SK-N-SH (cell line): Measurements from ENCODE around the gene TIMELESS. TPM values are rescaled to one million over a fixed set of nuclear protein-coding genes. Genes with fewer than 3 reads are reported as not detected.

Experiments used
- CTCF ChIA-PET: fragments of 300-600, 350-600 bp; formaldehyde crosslinking; extraction: SDS; loops from one replicate; lab custom pipeline; 2021; lab: Yijun Ruan, JAX
- POLR2A ChIA-PET: fragments of 350-600 bp; sonication (Branson Sonifier 250); formaldehyde crosslinking; extraction: SDS; loops from one replicate; lab custom pipeline; 2020; ENCODE audit warnings: antibody characterized with exemption, inconsistent platforms; lab: Yijun Ruan, JAX
- DNase-seq: peaks from one replicate; pipeline ENCODE4 v3.0.0; 2012
- H2AFZ ChIP-seq: fragments of 200-600 bp; sonication (generic); 2 replicates; pipeline ENCODE4 v1.8.1; 2016; ENCODE audit warnings: antibody characterized with exemption, mild to moderate bottlenecking, low read depth
- H3F3A ChIP-seq: fragments of 200-600 bp; sonication (generic); replicated peaks from 2 replicates; pipeline ENCODE3; 2016; ENCODE audit warnings: antibody characterized with exemption, mild to moderate bottlenecking; ENCODE audit not compliant: insufficient read depth
- H3K27ac ChIP-seq, 2 experiments: fragments of 200-500 bp in 1 of 2; fragments of 200-600 bp in 1 of 2; sonication (Bioruptor generic) in 1 of 2; sonication (generic), shearing (Covaris generic) in 1 of 2; 2 replicates each; pipeline versions ENCODE4 v1.5.1 to v1.6.1; 2014 to 2016; ENCODE audit warnings: low read depth in 2 of 2, inconsistent platforms in 1 of 2, low read length in 1 of 2, mild to moderate bottlenecking in 1 of 2, mixed read lengths in 1 of 2
- H3K27me3 ChIP-seq: fragments of 200-600 bp; sonication (generic), shearing (Covaris generic); 2 replicates; pipeline ENCODE4 v1.6.1; 2016; ENCODE audit warnings: mixed run types; ENCODE audit not compliant: insufficient read depth
- H3K36me3 ChIP-seq, 2 experiments: fragments of 200-500 bp in 1 of 2; fragments of 200-600 bp in 1 of 2; sonication (Bioruptor generic) in 1 of 2; sonication (generic) in 1 of 2; replicated peaks in 1 of 2; 2 replicates each; pipeline versions ENCODE3 to v1.5.1; 2014 to 2016; ENCODE audit warnings: low read length in 1 of 2, mild to moderate bottlenecking in 1 of 2; ENCODE audit not compliant: insufficient read depth in 2 of 2, control insufficient read depth in 1 of 2
- H3K4me1 ChIP-seq, 2 experiments: fragments of 200-500 bp in 1 of 2; fragments of 200-600 bp in 1 of 2; sonication (Bioruptor generic) in 1 of 2; sonication (generic), shearing (Covaris generic) in 1 of 2; 2 replicates each; pipeline versions ENCODE4 v1.5.1 to v1.6.1; 2014 to 2016; ENCODE audit warnings: low read depth in 1 of 2, low read length in 1 of 2, mixed run types in 1 of 2; ENCODE audit not compliant: insufficient read depth in 2 of 2, control insufficient read depth in 1 of 2
- H3K4me2 ChIP-seq: fragments of 200-600 bp; sonication (generic), shearing (Covaris generic); 2 replicates; pipeline ENCODE4 v1.6.1; 2017; ENCODE audit warnings: mixed run types
- H3K4me3 ChIP-seq, 2 experiments: fragments of 200-500 bp in 1 of 2; fragments of 200-600 bp in 1 of 2; sonication (Bioruptor generic) in 1 of 2; sonication (generic), shearing (Covaris generic) in 1 of 2; 2 replicates each; pipeline versions ENCODE4 v1.5.1 to v1.8.1; 2014 to 2016; ENCODE audit warnings: low read depth in 2 of 2, inconsistent platforms in 1 of 2, low read length in 1 of 2, mild to moderate bottlenecking in 1 of 2, mixed read lengths in 1 of 2, moderate library complexity in 1 of 2
- H3K79me2 ChIP-seq: fragments of 200-600 bp; sonication (generic); 2 replicates; pipeline ENCODE4 v1.8.1; 2017; ENCODE audit warnings: mild to moderate bottlenecking; ENCODE audit not compliant: insufficient read depth
- H3K9ac ChIP-seq: fragments of 200-600 bp; sonication (generic); 2 replicates; pipeline ENCODE4 v1.6.1; 2017; ENCODE audit warnings: mixed run types
- H3K9me2 ChIP-seq: fragments of 200-600 bp; sonication (generic); 2 replicates; pipeline ENCODE4 v1.6.1; 2017; ENCODE audit warnings: mixed run types
- H3K9me3 ChIP-seq: fragments of 200-600 bp; sonication (generic); 2 replicates; pipeline ENCODE4 v1.6.1; 2017; ENCODE audit warnings: mixed run types, mild to moderate bottlenecking, moderate library complexity
- H4K20me1 ChIP-seq: fragments of 200-600 bp; sonication (generic); 2 replicates; pipeline ENCODE4 v1.6.1; 2017; ENCODE audit warnings: mild to moderate bottlenecking, mixed run types; ENCODE audit not compliant: insufficient read depth
- CHD2 ChIP-seq: fragments of 150-350 bp; IDR thresholded peaks from 2 replicates; pipeline ENCODE4 v1.6.1; 2018; ENCODE audit warnings: low read length; ENCODE audit not compliant: partially characterized antibody
- FOXM1 ChIP-seq: IDR thresholded peaks from 2 replicates; pipeline ENCODE4 v1.4.0; 2012; ENCODE audit warnings: low read depth, mild to moderate bottlenecking
- GATA2 ChIP-seq: sonication (generic); formaldehyde crosslinking; IDR thresholded peaks from 2 replicates; pipeline ENCODE4 v1.5.0; 2020; ENCODE audit warnings: mild to moderate bottlenecking, missing genetic modification reagents
- NRF1 ChIP-seq: IDR thresholded peaks from 2 replicates; pipeline ENCODE4 v1.6.1; 2012; ENCODE audit warnings: low read depth, mild to moderate bottlenecking, low read length
- POLR2AphosphoS5 ChIP-seq: IDR thresholded peaks from 2 replicates; pipeline ENCODE4 v1.6.1; 2012; ENCODE audit warnings: low read depth, low read length
- REST ChIP-seq: IDR thresholded peaks from 2 replicates; pipeline ENCODE4 v1.6.1; 2012; ENCODE audit warnings: mild to moderate bottlenecking, low read depth, low read length, moderate library complexity
- RFX5 ChIP-seq: IDR thresholded peaks from 2 replicates; pipeline ENCODE4 v1.6.1; 2012; ENCODE audit warnings: mild to moderate bottlenecking, improper control_type of control experiment, low read length
- RXRA ChIP-seq: IDR thresholded peaks from 2 replicates; pipeline ENCODE4 v1.4.0; 2012; ENCODE audit warnings: low read depth, mild to moderate bottlenecking, borderline replicate concordance
- TEAD4 ChIP-seq: IDR thresholded peaks from 2 replicates; pipeline ENCODE4 v1.4.0; 2012; ENCODE audit warnings: mild to moderate bottlenecking, borderline replicate concordance; ENCODE audit not compliant: insufficient read depth
- YY1 ChIP-seq: IDR thresholded peaks from 2 replicates; pipeline ENCODE4 v1.4.0; 2012; ENCODE audit warnings: low read depth, mild to moderate bottlenecking
- WGBS: methylation state at CpG from one replicate; pipeline ENCODE4 v1.1.6; 2017; ENCODE audit warnings: low lambda C conversion rate; 5-methylcytosine and 5-hydroxymethylcytosine counted together
- polyA plus RNA-seq, 3 experiments: library from polyadenylated mRNA; depleted of rRNA; stranded (reverse); fragments of >200 nt; gene quantifications; 2 replicates each; pipeline ENCODE4 v1.2.3, GENCODE V29; 2012
- TF ChIP-seq, protein P1 (sequence below): IDR thresholded peaks from 2 replicates; pipeline ENCODE4; 2012

Gene TIMELESS
- polyA plus RNA-seq, 1 of the 3 experiments (the other 2 are of a cell fraction), result 5.4 TPM

GRCh38 chr12:56451147-56451546, 1.9 kb upstream of the TIMELESS start:
- H3K79me2 ChIP-seq, result peaks cover 19% of the 10 kb centered on the region; the same call in 1 of the 2 replicates
- no peak overlapping the region for H3K27ac ChIP-seq
- H3K9me3 ChIP-seq, result no peaks in the 10 kb centered on the region
- no peak overlapping the region for H3K4me2 ChIP-seq
- 71% methylated on average over 5 of the region's 5 CpGs for WGBS
- H2AFZ ChIP-seq, result no peak overlapping the region
- peaks cover 7% of the 10 kb centered on the region for H3F3A ChIP-seq
- no peak for DNase-seq
- H3K4me3 ChIP-seq, result no peak overlapping the region
- H3K27me3 ChIP-seq, result no peaks in the 10 kb centered on the region
- POLR2A ChIA-PET, result no interaction called here
- TF ChIP-seq FOXM1 (no peak), TEAD4 (no peak), NRF1 (no peak), RFX5 (no peak), RXRA (no peak), YY1 (no peak)
- TF ChIP-seq, protein P1, sequence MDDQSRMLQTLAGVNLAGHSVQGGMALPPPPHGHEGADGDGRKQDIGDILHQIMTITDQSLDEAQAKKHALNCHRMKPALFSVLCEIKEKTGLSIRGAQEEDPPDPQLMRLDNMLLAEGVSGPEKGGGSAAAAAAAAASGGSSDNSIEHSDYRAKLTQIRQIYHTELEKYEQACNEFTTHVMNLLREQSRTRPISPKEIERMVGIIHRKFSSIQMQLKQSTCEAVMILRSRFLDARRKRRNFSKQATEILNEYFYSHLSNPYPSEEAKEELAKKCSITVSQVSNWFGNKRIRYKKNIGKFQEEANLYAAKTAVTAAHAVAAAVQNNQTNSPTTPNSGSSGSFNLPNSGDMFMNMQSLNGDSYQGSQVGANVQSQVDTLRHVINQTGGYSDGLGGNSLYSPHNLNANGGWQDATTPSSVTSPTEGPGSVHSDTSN, result no peak
- peaks cover 3 to 8% of the 10 kb centered on the region in 2 experiments; a peak in 3 of 4 replicates for H3K4me1 ChIP-seq
- H3K9ac ChIP-seq, result no peak overlapping the region
- no peaks in the 10 kb centered on the region for H4K20me1 ChIP-seq
- H3K36me3 ChIP-seq, result no peaks in the 10 kb centered on the region
- CTCF ChIA-PET, result interaction anchor here (0.9 to 3.3 kb wide), 3 partner anchors 10 to 262 kb away, joined by 3 to 32 read pairs (median 11); partner anchors contain the start of gene SMARCC2
- H3K9me2 ChIP-seq, result no peaks in the 10 kb centered on the region

DNA sequence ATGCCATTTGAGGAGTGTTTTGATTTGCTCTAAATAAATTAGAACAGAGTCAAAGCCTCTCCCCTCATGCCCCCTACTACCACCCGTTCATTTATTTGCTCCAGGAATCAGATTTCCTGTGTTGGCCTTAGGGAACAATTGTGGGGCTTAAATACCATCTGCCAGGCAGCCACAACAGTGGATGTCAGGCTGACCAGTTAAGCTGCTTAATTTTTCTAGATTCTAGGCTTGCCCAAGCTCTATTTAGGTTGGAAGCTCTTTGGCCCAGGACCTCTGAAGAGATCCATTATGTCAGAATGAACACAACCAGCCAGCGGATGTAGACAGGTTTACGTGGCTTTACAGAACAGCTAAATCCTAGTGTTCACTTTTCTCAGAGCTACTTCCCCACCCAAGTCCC, 1.0 kb upstream of the TIMELESS start:
- no peak overlapping the region for H3K4me3 ChIP-seq
- no peak overlapping the region for H2AFZ ChIP-seq
- CTCF ChIA-PET, result interaction anchor here (1.0 to 3.3 kb wide), 3 partner anchors 14 to 261 kb away, joined by 3 to 32 read pairs (median 11); partner anchors contain the start of gene SMARCC2
- H3K9me2 ChIP-seq, result no peaks in the 10 kb centered on the region
- TF ChIP-seq POLR2AphosphoS5 (no peak), GATA2 (CRISPR knock-in tag) (no peak), CHD2 (no peak), FOXM1 (no peak), REST (no peak), NRF1 (no peak)
- H4K20me1 ChIP-seq, result no peaks in the 10 kb centered on the region
- POLR2A ChIA-PET, result no interaction called here
- no peak overlapping the region for H3K9ac ChIP-seq
- H3K9me3 ChIP-seq, result no peaks in the 10 kb centered on the region
- H3K79me2 ChIP-seq, result peaks cover 22% of the 10 kb centered on the region; the same call in 1 of the 2 replicates
- H3K27ac ChIP-seq, result peak overlapping the region in 1 of 2 experiments; percentile 91; a peak in 1 of 4 replicates
- 84% methylated on average over 3 of the region's 3 CpGs for WGBS
- no peak overlapping the region for H3K4me2 ChIP-seq
- H3K36me3 ChIP-seq, result no peaks in the 10 kb centered on the region
- peak; percentile 24 for DNase-seq
- H3K4me1 ChIP-seq, result peaks cover 3 to 8% of the 10 kb centered on the region in 2 experiments; a peak in 3 of 4 replicates
- peaks cover 7% of the 10 kb centered on the region for H3F3A ChIP-seq
- H3K27me3 ChIP-seq, result no peaks in the 10 kb centered on the region
